DMS53 treated with DMSO at 0.1 percent for 48 hours (cell line): Measurements from ENCODE around the gene CDH2.

Experiments
- DNase-seq: peaks from one replicate; lab custom pipeline; 2025; ENCODE audit not compliant: unreplicated experiment; lab: John Stamatoyannopoulos, UW

The CDH2 gene

DNA sequence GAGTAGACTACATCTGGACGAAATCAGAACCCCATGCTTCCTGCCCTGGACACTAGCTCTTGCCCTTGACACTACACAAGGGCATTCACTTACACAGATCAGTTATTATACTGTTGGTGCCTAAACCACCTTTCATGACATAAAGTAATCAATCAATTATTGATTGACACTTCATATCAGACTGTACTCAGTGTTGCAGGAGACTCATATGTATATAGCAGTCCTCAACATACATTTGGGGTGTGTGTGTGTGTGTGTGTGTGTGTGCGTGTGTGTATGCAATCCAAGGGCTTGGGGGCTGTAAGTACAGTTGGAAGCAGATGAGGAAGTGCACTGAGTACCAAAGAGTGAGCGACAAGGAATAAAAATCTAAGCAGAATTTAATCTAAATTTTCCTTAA is 5.1 kb downstream of the CDH2 start:
- DNase-seq: no peak

DNA sequence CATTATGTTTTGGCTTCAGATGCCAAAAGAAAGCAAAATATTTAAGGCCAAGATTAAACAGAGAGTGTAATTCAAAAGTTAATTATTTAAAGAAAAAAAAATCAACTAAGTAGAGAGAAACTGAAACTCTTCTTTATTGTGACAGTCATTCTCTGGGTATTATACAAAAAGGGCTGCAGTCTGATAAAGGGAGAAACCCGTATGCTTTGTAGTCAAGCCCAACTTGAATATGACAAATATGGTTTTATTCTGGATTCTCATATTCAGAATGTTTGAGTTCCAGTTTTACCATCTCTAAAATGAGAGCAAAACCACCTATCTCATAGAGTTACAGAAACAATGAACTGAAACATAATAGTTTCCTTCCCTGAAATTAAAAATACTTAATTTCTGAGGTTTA is 8.2 kb downstream of the CDH2 start:
- no peak for DNase-seq

DNA sequence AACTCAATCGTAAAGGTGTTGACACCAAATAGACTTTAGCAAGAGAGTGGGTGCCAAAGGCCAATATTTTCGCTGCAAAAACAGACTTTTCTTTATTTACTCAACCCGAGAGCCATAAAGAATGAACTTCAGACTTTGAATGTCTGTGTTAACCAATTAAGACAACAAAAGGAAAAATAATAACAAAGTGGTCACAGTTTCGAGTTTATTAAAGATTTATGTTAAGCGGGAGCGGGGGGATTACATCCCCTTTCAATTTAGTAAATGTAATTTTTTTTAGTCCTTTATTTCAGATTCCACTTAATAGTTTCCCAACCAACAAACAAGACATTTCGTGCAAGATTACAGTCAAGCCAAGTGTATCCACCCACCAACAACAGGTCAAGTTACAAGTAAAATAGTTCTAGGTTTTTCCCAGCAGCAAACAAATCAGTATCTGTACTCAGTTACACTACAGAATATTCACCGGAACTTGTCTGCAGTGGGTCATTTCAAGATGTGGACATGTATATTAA is 9.0 kb downstream of the CDH2 start:
- no peak for DNase-seq

DNA sequence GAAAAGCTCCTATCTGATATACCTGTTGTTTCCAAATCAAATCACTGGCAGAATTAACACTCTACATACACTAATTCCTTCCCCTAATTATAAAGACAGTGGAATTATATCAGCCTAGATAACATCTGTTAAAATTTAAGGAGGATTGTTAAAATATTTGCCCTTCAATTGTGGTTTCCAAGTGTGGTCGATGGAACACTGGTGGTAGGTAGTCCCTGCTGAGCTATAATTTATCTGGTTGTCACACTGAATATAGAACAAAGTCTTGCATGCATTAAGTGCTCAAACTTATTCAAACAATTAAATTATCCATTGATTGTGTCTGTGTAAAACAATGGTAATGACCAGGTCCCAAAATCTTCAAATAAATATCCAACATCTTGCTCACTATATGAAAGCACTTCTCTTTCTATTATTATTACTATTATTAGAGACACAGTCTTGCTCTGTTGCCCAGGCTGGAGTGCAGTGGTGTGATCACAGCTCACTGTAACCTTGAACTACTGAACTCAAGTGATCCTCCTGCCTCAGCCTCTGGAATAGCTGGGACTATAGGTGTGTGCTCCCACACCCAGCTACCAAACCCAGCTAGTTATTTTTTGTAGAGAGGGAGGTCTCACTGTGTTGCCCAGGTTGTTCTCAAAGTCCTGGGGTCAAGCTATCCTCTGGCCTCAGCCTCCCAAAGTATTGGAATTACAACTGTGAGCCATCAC is 12.0 kb downstream of the CDH2 start:
- no peak for DNase-seq

DNA sequence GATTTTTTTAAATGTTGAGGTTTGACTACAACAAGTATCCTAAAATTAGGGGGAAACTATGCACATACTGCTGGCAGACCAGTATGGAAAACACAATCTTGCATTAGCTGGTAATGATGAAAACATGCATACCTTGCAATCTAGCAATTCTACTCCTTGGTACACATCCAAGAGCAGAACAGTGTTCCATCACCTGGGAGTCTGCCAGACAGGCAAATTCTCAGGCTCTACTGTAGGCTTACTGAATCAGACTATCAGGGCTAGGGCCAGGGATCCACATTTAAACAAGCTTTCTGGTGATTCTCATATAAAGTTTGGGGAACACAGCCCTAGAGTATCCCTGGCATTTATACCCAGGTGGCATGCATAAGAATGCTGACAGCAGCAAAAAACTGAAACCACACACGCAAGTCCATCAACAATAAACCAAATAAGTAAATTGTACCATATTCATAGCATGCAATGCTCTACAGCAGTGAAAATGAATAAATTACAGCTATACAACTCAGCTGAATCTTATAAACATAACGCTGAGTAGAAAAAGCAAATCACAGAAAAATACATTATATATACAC is 13.6 kb downstream of the CDH2 start:
- DNase-seq: no peak

DNA sequence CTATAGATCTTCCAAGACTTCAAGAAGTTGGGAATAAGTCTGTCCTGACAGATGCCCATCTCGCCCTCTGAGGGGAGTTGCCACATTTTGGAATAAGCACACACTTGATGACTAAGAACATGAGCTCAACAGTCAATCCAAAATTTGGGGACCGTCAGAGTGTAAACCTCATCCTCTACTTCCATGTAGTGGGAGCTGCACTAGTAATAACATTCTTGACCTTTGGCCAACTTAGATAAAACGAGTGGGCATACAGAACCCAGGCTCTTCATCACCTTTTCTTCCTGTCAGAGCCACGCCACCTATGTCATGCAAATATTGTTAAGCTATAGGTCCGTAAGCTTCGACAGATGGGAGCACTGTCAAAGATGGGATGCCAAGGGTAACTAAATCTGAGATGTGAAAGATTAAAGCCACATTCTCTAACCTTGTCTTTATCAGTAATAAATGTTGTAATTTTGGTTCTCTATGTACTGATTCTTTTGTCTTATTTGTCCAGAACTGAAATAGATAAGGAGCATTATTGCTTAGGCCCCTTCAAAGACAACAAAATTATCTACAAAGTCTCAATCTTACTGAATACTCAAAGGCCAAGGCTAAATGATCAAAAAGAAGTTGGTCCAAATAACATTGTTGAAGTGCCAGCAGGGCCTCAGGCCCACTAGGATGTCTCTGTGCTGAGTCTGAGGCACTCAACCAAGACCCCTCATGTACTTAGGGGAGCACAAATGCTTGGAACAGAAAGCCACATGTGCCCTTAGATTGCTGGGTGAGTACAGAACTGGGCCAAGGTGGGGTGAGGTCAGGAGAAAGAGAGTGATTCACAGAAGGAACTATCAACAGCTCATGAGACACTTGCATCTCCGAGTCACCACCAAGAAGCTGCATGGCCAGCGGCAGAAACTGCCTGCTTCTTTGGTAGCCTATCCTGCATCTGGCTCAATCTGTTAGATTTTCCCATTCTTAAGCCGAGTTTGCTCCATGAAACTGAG is 15.0 kb downstream of the CDH2 start:
- DNase-seq: no peak

DNA sequence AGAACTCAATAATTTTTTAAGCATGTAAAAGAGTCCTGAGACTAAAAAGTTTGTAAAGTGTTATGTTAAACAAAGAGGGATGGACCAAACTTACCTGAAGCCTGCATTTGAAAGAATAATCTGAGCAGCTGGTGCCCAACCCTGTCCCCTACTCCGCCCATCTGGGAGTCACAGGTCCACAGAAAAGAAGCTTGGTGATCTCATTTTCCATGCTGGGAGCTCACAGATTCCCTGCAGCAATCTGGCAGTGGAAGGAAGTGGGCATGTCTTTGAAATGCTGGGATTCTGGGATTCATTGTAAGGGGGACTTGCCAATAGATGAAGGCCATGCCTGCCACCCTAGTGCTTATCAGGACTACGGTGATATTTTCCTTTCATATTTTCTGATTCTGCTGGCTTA is 17.9 kb downstream of the CDH2 start:
- DNase-seq: no peak

DNA sequence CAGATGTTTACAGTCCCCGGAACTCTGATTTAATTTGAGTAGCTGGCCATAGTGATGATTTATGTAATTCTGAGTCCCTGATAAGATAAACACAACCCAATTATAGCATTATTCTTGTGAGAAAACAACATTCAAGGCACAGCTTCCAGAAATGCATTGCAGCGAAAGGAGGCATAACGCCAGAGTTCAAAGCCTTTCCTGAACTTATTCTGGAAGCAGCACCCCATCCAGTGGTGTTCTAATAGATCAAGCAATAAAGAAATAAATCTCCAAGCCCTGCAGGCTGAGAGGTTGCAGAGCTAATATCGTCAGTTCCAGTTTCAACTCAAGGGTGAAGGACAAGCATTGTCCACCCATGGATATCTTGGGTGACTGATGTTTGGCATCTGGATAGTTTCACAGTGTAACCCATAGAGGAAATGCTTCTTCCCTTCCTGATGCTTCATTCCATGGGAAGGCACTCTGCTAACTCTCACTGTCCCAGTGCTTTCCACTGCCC is 18.8 kb downstream of the CDH2 start:
- no peak for DNase-seq

DNA sequence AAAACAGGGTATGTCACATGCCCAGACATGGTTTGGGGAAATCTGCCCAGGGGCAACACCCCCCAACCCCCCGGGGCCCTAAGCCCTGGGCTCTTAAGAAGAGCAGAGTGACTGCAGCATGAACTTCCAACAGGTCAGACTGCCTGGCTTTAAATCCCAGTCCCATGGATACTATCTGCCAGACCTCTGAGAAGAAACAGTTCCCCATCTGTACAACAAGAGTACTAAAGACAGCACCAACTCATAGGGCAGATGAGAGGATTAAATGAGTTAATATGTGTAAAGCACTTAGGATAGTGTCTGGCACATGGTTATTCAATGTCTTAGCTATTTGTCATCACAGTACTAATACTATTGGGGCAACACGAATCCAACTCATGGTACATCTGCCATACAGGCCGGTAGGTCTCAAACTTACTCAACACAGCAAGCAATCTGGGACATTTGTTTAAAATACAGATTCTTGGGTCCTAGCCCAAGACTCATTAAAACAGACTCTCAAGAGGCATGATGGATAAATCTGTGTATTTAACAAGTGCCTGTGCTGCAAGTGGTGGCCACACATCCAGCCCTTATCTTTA is 23.4 kb downstream of the CDH2 start:
- DNase-seq: no peak

DNA sequence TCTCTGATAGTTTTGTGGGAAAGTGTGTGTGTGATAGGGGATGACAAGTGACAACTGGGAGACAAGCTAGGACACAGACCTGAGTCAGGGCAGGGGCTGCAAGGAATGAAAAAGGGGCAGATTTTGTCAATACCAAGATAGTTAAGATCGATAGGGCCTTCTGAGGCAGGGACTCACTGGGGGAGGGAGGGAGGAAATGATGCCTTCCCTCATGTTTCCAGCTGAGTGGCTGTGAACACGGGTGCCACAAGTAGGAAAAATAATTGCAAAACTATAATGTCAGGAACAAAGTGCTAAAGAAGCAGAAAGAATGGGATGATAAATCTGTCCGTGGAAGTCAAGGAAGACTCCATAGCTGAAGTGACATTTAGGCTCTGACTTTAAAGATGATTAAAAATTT is 24.2 kb downstream of the CDH2 start:
- DNase-seq: no peak

DNA sequence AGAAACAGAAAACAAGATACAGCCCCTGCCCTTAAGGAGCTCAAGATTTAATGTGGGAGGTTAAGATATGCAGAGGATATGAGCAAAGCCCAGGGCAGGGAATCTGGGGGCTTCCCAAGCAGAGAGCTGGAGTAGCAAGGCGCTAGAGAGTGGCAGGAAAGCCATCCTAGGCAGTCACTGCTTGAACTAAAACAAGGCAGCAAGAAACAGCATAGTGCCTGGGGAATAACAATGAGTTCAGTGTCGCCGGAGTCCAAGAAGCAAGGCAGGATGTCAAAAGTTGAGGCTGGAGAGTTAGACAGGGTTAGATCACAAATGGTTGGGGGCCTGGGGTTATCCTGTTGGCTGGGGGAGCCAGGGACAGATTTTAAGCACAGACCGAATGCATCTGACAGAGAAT is 24.6 kb downstream of the CDH2 start:
- DNase-seq: no peak

DNA sequence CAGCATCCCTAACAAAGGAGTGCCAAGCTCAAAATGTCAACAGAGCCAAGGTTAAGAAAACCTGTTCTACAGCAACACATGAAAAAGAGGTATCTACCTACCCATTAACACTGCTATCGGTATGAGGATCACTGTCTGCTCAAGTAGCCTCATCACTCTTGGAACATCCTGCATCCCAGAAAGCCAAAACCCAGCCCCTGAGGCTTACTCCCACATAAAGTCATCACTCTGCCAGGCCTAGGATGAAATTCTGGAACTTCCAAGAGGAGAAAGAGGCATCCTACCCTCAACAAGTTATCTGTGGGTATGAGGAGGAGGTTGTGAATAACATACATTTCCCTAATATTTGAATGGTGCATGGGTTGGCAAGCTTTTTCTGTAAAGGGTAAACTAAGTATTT is 25.5 kb downstream of the CDH2 start:
- no peak for DNase-seq

DNA sequence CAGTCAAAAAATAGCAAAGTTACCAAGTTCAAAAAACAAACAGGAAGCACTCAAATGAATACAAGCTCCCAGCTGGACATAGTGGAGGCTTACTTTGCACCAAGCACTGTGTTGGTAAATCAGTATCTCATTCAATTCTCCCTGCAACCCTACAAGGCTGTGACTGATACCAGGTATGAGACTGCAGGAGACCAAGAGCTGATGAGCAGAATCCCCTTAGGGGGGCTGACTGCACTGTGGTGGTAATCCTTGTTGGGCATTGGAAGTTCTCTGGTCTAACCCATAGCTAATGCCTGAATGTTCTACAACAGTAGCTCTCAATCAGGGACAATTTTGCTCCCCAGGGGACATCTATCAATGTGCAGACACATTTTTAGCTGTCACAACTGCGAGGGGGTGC is 26.0 kb downstream of the CDH2 start:
- DNase-seq: no peak

DNA sequence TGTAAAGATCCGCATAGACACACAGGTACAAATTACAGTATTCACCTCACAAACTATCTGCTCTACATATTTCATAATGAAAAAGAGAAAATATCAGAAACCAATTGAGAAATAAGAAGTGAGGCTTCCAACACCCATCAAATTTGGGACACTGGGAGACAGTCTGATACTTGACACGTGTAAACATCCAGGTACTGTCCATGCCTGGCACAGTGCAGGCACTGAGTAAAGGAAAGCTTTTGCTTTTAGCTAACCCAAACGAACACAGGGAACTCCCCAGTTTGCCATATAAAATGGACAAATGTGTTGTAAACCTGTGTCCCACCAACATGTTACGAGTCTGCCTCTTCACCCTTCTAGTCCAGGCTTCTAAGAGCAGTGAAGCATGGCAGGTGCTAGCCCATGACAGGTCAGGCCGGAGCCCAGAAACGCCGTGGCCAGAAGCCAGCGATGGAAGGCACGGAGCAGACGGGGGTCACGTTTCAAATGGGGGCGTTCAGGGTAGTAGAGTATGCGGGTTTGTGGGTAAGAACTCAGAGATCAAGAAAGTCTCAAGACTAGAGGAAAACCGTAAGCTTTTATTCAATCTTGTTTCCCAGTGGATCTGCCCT is 27.0 kb downstream of the CDH2 start:
- DNase-seq: no peak

DNA sequence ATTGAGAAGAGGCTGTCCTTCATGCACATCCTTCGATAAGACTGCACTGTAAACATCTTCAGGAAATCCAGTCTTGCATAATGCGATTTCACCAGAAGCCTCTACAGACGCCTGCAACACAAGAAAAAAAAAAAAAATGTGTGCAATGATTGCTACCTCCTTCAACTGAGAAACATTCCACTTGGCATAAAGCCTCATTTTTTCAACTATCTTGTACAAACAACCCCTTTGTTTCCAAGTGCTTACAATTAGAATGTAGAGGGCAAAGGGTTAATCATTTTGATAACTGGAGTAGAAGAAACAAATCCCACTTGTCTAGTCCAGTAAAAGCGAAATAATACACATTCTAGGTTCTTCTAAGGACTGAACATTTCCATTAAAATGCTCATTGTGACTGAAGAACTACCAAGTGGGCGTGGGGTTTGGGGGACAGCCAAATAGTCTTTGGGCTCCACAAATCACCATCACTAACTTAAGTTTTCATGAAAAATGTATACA is 29.2 kb downstream of the CDH2 start:
- DNase-seq: no peak

DNA sequence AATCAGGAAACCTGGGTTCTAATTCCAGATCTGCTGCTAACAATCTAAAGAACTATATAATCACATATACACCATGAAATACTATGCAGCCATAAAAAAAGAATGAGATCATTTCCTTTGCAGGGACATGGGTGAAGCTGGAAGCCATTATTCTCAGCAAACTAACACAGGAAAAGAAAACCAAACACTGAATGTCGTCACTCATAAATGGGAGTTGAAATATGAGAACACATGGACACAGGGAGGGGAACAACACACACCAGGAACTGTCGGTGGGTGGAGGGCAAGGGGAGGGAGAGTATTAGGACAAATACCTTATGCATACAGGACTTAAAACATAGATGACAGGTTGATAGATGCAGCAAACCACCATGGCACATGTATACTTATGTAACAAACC is 33.2 kb downstream of the CDH2 start:
- DNase-seq: no peak

DNA sequence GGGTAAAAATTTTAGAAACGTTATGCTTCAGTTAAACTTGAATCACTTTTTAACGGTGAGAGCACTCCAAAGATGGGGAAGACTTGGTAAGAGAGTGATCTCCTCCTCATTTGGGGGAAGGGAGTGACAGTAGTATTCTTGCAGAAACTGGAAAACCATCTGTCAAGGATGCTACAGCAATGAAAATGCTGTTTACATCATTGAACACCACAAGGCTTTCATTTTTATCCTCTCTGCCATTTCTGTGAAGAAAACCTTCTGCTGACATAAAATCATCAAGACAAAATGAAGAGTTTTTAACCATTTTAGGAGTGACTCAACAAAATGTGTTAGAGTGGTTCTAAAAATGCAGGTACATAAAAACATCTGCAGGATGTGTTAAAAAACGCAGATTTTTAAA is 38.1 kb downstream of the CDH2 start:
- no peak for DNase-seq

DNA sequence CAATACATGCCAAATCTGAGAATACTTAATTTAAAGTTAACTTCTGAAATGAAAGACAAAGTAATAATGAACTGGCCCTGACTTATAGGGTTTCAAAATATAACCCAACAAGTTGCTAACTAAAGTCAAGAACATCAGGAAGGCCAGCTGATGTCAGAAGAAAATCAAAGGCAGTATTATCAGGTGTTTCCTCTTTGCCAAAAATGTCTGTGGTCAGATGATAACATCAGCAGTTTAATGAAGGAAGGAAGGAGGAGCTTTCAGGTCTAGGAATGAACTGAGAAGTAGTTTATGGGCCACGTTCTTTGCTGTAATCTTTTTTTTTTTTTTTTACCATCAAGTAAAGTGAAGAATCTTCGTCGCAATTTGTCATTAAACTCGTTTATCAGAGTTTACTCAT is 40.9 kb downstream of the CDH2 start:
- DNase-seq: no peak

DNA sequence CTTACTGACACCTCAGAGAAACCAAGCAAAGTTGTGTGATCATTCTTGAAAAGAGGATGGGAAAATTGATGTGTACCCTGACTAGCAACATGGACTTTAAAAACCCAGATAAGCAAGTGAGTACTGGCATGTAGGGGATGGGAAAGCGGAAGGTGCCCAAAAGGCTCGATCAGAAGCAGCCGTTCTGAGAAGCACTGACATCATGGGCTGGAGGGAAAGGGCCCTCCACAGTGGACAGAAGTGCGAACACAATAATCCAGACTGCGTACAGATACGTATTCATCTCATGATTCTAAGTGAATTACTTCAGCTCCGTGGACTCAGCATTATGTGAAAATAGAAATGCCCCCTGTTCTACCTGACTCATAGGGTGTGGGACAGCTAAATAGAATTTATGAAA is 42.2 kb downstream of the CDH2 start:
- DNase-seq: no peak

DNA sequence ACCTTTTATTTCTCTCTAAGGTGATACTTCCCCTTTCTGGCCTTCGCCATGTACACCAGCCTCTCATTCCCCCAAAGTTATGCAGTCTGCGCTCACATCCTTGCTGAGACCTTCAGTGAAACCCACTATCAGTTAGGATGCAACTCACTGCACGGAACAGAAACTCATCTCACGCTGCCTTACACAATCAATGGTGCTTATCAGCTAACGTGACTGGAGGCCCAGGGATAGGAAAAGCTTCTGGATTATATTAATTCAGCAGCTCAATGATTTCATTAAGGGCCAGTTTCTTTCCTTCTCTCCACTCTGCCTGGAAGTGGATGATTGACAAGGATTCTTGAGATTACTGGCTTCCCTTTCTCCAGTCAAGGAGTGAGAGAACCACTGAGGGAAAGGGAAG is 44.8 kb downstream of the CDH2 start:
- no peak for DNase-seq

DNA sequence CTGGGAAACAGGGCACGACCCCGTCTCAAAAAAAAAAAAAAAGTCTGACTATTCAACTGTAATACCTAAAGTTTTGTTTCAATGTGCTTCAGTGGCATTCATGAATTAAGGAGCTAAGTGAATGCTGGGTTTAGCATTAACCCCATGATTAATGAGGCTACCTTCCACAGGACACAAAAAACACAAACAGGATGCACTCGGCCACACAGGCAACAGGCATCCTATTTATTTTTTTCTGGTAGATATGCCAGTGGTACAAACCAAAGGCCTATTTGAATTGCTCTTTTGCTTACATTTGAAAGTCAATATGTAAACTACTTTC is 48.3 kb downstream of the CDH2 start:
- no peak for DNase-seq
